ENCODE results near the gene DRG1. TPM values are rescaled to one million over a fixed set of nuclear protein-coding genes. Genes with fewer than 3 reads are reported as not detected.
"Not testable (repeated sequence)": the region's sequence is repeated elsewhere in the genome, so short reads cannot be mapped to it uniquely, and the experiment has no call there.

The DRG1 gene
- total RNA-seq, 5 donors from 2014 or later (not counting 1 experiment from before 2014, with no cell fraction given): 56.9 to 69.3 (median 62.3) TPM

GRCh38 chr22:31481129-31481528 is 81.7 kb downstream of the DRG1 start:
- 100% methylated on average over 1 of the region's 3 CpGs for WGBS (ENCODE audit: insufficient coverage)
- no peak overlapping the region for H3K4me3 Mint-ChIP-seq
- no peaks in the 10 kb centered on the region for H3K27me3 Mint-ChIP-seq
- ATAC-seq (replicated peaks in 1 of 4): no peak
- POLR2A ChIA-PET: no interaction called here
- peaks cover 31 to 34% (median 34%) of the 10 kb centered on the region in 3 donors for H3K4me1 Mint-ChIP-seq
- Histone ChIP-seq H3K4me1 (ENCODE audit: control insufficient read depth in 1 of 2, extremely low read depth in 1 of 2, insufficient read depth in 2 of 2, low read length in 2 of 2) (peaks cover 0 to 2% of the 10 kb centered on the region in 2 experiments), H3K27ac (ENCODE audit: low read length) (no peak overlapping the region), H3K4me3 (ENCODE audit: control insufficient read depth in 1 of 2, extremely low read depth in 1 of 2, low read length in 1 of 2) (no peak overlapping the region), H3K27me3 (replicated peaks in 1 of 2; ENCODE audit: control insufficient read depth in 2 of 2, extremely low read depth in 1 of 2, insufficient read depth in 2 of 2, low read length in 1 of 2) (no peaks in the 10 kb centered on the region), H3K36me3 (ENCODE audit: control insufficient read depth in 2 of 2, extremely low read depth in 1 of 2, insufficient read depth in 1 of 2, low read length in 1 of 2) (peaks cover 10 to 53% of the 10 kb centered on the region in 2 donors), H3K9me3 (no peaks in the 10 kb centered on the region)
- DNase-seq: no peak
- no peak overlapping the region for H3K27ac Mint-ChIP-seq
- CTCF ChIA-PET: no interaction called here
- H3K36me3 Mint-ChIP-seq: peaks cover 45% of the 10 kb centered on the region
- no peaks in the 10 kb centered on the region for H3K9me3 Mint-ChIP-seq

- DNase-seq; CTCF ChIA-PET; H3K4me1 ChIP-seq (ENCODE audit: control insufficient read depth in 1 of 2, extremely low read depth in 1 of 2, insufficient read depth in 2 of 2, low read length in 2 of 2); H3K9me3 Mint-ChIP-seq; H3K4me3 ChIP-seq (ENCODE audit: control insufficient read depth in 1 of 2, extremely low read depth in 1 of 2, low read length in 1 of 2); H3K27ac ChIP-seq (ENCODE audit: low read length); H3K27me3 Mint-ChIP-seq; H3K27me3 ChIP-seq (replicated peaks in 1 of 2; ENCODE audit: control insufficient read depth in 2 of 2, extremely low read depth in 1 of 2, insufficient read depth in 2 of 2, low read length in 1 of 2); ATAC-seq (replicated peaks in 1 of 4); H3K27ac Mint-ChIP-seq; H3K4me3 Mint-ChIP-seq; H3K9me3 ChIP-seq: not testable (repeated sequence)
- Mint-ChIP-seq H3K36me3 (peaks cover 43% of the 10 kb centered on the region), H3K4me1 (peaks cover 32 to 38% (median 34%) of the 10 kb centered on the region in 3 donors)
- 85% methylated on average over 3 of the region's 8 CpGs for WGBS (ENCODE audit: insufficient coverage)
- H3K36me3 ChIP-seq (ENCODE audit: control insufficient read depth in 2 of 2, extremely low read depth in 1 of 2, insufficient read depth in 1 of 2, low read length in 1 of 2): peaks cover 10 to 58% of the 10 kb centered on the region in 2 donors
- POLR2A ChIA-PET: interaction anchor here in 1 of 2 donors (0.5 to 0.7 kb wide), 2 partner anchors 10 to 86 kb away, joined by 5 to 6 read pairs; no protein-coding TSS in a partner anchor
These were observed 83.1 kb downstream of the DRG1 start for GRCh38 chr22:31482470-31482869.

Other genes starting within 250 kb of the DRG1 start
- 10 to 100 TPM; 12.2 to 29.8 (median 25.9) TPM for gene RNF185, start 239.4 kb upstream of the DRG1 start, total RNA-seq
- gene LIMK2, start 187.3 kb upstream of the DRG1 start, total RNA-seq: 10 to 100 TPM; 21.5 to 31.5 (median 29.7) TPM
- gene PIK3IP1, start 107.1 kb upstream of the DRG1 start, total RNA-seq: 100 to 1,000 TPM; 460 to 628 (median 478) TPM
- gene PATZ1, start 53.3 kb upstream of the DRG1 start, total RNA-seq: 10 to 100 TPM; 53.1 to 56.7 (median 54.6) TPM
- 10 to 100 TPM; 25.4 to 39.0 (median 29.0) TPM for gene EIF4ENIF1, start 90.2 kb downstream of the DRG1 start, total RNA-seq
- 100 to 1,000 TPM; 284 to 383 (median 304) TPM for gene SFI1, start 96.9 kb downstream of the DRG1 start, total RNA-seq